ENCODE results near the gene GALNT7.

Gene GALNT7

GRCh38 chr4:173178144-173178543 lies 9.5 kb downstream of the GALNT7 start (continued):
- TF ChIP-seq ZNF433 (tag by site-specific recombination; IDR thresholded peaks at IDR 0.05; ENCODE audit: low read depth) (no peak), ZNF391 (tag by site-specific recombination; IDR thresholded peaks at IDR 0.05; ENCODE audit: borderline replicate concordance, low read depth) (no peak), ZNF366 (tag by site-specific recombination; conservative IDR thresholded peaks at IDR 0.05) (no peak), KLF17 (tag by site-specific recombination; IDR thresholded peaks at IDR 0.05) (no peak), ZNF580 (tag by site-specific recombination; IDR thresholded peaks at IDR 0.05) (no peak)

- H3K36me3 ChIP-seq (ENCODE audit: control insufficient read depth in 2 of 2, insufficient read depth in 1 of 2, low read length in 2 of 2) = no peaks in the 10 kb centered on the region
- CTCF ChIA-PET = interaction anchor here (0.7 kb wide), 1 partner anchor 72 kb away, joined by 3 read pairs; no protein-coding TSS in a partner anchor
- no peak overlapping the region for H3K4me3 ChIP-seq (ENCODE audit: low read depth, low read length)
- H3K4me1 ChIP-seq (ENCODE audit: control insufficient read depth, insufficient read depth, low read length) = peaks cover 34% of the 10 kb centered on the region
- no peak for TF ChIP-seq ZNF24 (tag by site-specific recombination; IDR thresholded peaks at IDR 0.05)
- no peak for TF ChIP-seq ZNF350 (tag by site-specific recombination; IDR thresholded peaks at IDR 0.05)
- peak; percentile 32; the same call in 1 of the 2 replicates for TF ChIP-seq OSR2 (tag by site-specific recombination; IDR thresholded peaks at IDR 0.05)
- 0 out of 2 replicates have a peak, but pooled peaks have one; percentile 8 for TF ChIP-seq PRDM1 (tag by site-specific recombination; IDR thresholded peaks at IDR 0.05)
- TF ChIP-seq ZNF548 (tag by site-specific recombination; IDR thresholded peaks at IDR 0.05) = no peak
- no peaks in the 10 kb centered on the region for H3K9me3 ChIP-seq (ENCODE audit: control insufficient read depth, insufficient read depth, low read depth, low read length)
- H3K27ac ChIP-seq (ENCODE audit: extremely low read depth, low read depth, low read length) = no peak overlapping the region
- POLR2A ChIA-PET = no interaction called here
These were observed 13.2 kb downstream of the GALNT7 start for GRCh38 chr4:173181848-173182247.

- ChIA-PET CTCF (interaction anchor here (0.6 to 0.7 kb wide), 2 partner anchors 71 to 185 kb away, joined by 3 read pairs; no protein-coding TSS in a partner anchor), POLR2A (no interaction called here)
- Histone ChIP-seq H3K27ac (ENCODE audit: extremely low read depth, low read depth, low read length) (no peak overlapping the region), H3K9me3 (ENCODE audit: control insufficient read depth, insufficient read depth, low read depth, low read length) (no peaks in the 10 kb centered on the region), H3K36me3 (ENCODE audit: control insufficient read depth in 2 of 2, insufficient read depth in 1 of 2, low read length in 2 of 2) (no peaks in the 10 kb centered on the region), H3K4me3 (ENCODE audit: low read depth, low read length) (no peak overlapping the region), H3K4me1 (ENCODE audit: control insufficient read depth, insufficient read depth, low read length) (peaks cover 34% of the 10 kb centered on the region)
- TF ChIP-seq BCL11B (tag by site-specific recombination; IDR thresholded peaks at IDR 0.05; ENCODE audit: low read depth) (no peak), GFI1B (tag by site-specific recombination; IDR thresholded peaks at IDR 0.05) (no peak), ZNF747 (tag by site-specific recombination; IDR thresholded peaks at IDR 0.05) (no peak), SETDB1 (IDR thresholded peaks at IDR 0.05; ENCODE audit: insufficient read length, low read length) (no peak), ZNF23 (tag by site-specific recombination; IDR thresholded peaks at IDR 0.05; ENCODE audit: borderline replicate concordance) (no peak), ZNF184 (tag by site-specific recombination; IDR thresholded peaks at IDR 0.05) (no peak), ZSCAN4 (tag by site-specific recombination; IDR thresholded peaks at IDR 0.05) (peak; percentile 86), SP3 (tag by site-specific recombination; IDR thresholded peaks at IDR 0.05) (no peak), PRDM6 (tag by site-specific recombination; IDR thresholded peaks at IDR 0.05) (0 out of 2 replicates have a peak, but pooled peaks have one; percentile 47), ZNF211 (tag by site-specific recombination; IDR thresholded peaks at IDR 0.05; ENCODE audit: low read depth) (no peak), ZNF610 (tag by site-specific recombination; IDR thresholded peaks at IDR 0.05; ENCODE audit: borderline replicate concordance) (no peak), ZIC2 (tag by site-specific recombination; IDR thresholded peaks at IDR 0.05) (peak; percentile 79), ZNF560 (tag by site-specific recombination; IDR thresholded peaks at IDR 0.05; ENCODE audit: borderline replicate concordance) (no peak), ZNF157 (tag by site-specific recombination; IDR thresholded peaks at IDR 0.05) (no peak), HOXD13 (CRISPR knock-in tag; IDR thresholded peaks at IDR 0.05; ENCODE audit: borderline replicate concordance) (peak; percentile 75; the same call in 1 of the 2 replicates), ZNF670 (tag by site-specific recombination; IDR thresholded peaks at IDR 0.05; ENCODE audit: low read depth) (no peak), ZBTB1 (tag by site-specific recombination; IDR thresholded peaks at IDR 0.05) (no peak), ZNF16 (tag by site-specific recombination; IDR thresholded peaks at IDR 0.05; ENCODE audit: low read depth) (no peak), ZNF112 (tag by site-specific recombination; IDR thresholded peaks at IDR 0.05) (no peak), ZNF398 (tag by site-specific recombination; IDR thresholded peaks at IDR 0.05) (peak; percentile 18; the same call in 1 of the 2 replicates)
These were observed 13.8 kb downstream of the GALNT7 start for GRCh38 chr4:173182403-173182802.
